GM20431 (cell line): ENCODE data around the gene TRPM1.

Experiments
- in situ Hi-C: fragments of 300-500 bp; cut with MseI, MboI; formaldehyde crosslinking; loops from one replicate; pipeline ENCODE4 v1.15.0; 2020; ENCODE audit warnings: low sequenced_read_pairs; ENCODE audit not compliant: unreplicated experiment

Gene TRPM1

DNA sequence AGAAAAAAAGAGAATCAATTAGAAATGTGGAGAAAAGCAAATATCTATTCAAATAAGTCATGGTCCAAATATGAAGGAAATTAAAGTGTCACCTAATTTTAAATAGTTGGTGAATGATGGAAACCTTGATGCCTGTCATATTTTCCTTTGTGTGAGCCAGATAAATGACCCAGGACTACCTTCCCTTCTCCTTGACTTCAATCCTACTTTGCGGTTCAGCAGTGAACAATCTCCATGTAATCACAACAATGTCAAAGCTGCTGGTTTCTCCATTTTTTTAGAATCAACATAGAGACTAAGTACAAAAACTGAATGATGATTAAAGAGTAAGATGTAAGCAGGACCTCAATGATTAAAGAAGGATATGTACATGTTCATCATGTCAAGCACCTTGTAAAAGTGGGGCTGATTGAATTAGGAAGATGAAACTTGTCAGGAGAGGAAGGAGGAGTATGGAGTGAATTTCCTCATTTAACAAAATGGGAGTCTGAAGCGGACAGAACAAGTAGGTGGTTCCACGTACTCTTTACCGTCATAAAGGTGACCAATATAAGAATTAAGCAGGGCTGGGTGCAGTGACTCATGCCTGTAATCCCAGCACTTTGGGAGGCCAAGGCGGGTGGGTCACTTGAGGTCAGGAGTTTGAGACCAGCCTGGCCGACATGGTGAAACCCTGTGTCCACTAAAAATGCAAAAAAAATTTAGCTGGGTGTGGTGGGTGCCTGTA lies 43.1 kb downstream of the TRPM1 start:
- in situ Hi-C loops: no loop called here

DNA sequence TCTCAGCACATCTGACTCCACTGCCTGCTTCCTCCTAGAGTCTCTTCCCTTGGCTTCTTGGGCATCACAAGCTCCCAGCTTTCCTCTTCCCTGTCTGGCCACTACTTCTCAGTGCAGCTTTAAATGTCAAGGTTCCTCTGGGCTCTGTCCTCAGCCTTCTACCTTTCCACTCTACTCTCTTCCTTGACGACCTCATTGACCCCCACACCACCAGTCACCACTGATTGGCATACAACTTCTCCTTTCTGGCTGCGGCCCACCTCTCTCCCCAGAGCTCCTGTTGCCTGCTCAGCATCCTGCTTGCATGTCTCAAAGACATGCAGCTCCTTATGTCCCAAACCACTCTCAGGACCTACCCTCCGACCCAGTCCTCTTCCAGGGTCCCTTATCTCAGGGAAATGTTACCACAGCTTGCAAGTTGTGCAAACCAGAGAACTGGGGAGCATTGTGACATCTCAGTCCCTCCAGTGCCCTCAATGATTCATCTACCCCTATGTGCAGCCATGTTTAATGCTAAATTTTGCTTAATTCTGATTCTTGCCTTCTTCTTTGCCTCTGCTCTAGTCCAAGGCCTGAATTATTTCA lies 49.9 kb downstream of the TRPM1 start:
- in situ Hi-C loops: no loop called here

DNA sequence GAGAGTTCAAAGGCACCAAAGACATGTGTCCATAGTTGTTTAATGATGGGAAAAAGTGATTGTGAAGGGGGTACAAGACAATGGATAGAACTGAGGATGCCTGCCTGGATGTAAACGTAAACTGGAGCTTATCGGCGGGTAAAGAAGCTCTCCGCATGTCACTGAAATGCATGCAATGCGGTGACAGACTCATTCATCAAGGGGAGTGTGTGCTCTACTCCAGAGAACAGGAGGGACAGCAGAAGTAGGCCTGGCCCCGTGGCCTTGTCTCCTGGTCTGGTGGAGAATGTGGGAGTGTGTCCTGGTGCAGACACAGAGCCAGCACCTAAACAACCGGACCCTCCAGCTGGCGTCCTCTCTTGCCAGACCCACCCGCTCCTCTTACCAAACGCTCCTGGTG lies 50.6 kb downstream of the TRPM1 start:
- in situ Hi-C loops: no loop called here

DNA sequence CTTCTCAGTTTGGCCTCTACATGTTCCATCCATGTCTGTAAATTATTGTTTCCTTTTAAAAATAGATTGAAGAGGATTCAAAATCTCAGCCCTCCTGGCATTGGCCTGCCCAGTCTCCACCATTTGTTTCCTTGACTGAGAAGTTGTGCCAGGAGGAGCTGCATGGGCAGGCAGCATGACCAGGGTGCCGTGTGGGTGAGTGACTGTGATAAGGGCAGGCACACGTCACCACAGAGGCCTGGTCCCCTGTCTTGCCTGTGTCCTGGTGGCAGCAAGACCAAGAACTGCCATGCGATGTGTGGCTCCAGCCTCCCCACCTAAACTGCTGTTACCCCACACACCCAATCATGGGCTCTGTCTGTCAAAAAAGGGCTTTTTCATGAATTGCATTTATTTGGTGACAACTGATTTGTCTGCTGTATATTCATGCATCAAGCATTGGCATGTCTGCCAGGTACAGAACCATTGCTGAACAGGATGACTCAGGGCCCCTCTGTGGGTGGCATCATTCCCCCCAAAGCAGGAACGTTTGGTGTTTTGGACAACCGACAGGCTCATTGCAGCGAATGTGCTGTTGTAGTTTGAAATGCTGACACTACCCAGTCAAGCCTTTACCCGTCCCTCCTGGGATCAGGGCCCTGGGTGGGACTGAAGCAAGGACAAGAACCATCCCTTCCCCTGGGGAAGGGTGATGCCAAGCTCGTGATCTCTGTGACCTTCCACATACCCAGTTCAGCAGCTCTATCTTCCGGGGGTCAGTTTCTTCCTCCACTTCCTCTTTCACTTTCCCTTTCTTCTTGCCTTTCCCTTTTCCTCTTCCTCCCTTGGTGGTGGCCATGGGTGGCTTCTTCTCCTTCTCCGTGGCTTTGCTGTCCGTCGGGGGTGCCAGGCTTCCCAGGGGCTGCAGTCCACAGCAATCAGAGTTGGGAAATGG lies 51.6 kb downstream of the TRPM1 start:
- in situ Hi-C loops: no loop called here

DNA sequence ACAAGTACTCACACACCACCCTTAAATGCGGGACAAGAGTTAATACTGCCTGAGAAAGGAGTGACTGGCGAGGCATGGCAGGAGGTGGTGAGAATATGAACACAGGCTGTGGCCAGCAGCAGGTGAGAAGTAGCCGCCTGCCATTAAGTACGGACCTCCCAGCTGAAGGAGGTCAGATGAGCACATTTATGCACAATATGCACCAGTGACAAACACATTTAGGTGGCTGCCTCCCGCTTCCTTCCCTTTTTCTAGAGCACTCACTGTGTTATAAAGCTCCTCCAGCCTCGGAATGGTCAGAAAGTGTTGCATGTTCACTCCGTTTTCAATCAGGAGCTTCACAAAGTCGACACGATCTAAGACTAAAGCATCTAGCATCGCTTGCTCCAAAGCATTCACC lies 52.4 kb downstream of the TRPM1 start:
- in situ Hi-C loops: no loop called here

DNA sequence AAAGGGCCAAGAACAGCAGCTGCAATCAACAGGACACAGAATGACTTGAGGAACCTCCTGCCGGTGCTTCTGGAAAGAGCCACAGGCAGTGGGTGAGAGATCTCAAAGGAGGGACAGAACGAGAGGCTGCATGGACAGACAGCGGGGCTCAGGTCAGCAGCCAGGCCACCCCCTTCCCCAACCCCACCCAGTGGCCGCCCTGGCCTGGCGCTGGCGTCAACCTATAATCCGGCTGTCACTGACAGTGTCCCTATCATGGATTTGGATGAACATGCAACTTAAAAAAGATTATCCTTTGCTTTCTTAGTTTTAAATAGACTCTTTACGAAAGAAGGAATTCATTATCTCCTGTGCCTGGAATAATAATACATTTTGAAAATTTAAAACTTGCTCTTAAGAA lies 54.1 kb downstream of the TRPM1 start:
- in situ Hi-C loops: no loop called here

DNA sequence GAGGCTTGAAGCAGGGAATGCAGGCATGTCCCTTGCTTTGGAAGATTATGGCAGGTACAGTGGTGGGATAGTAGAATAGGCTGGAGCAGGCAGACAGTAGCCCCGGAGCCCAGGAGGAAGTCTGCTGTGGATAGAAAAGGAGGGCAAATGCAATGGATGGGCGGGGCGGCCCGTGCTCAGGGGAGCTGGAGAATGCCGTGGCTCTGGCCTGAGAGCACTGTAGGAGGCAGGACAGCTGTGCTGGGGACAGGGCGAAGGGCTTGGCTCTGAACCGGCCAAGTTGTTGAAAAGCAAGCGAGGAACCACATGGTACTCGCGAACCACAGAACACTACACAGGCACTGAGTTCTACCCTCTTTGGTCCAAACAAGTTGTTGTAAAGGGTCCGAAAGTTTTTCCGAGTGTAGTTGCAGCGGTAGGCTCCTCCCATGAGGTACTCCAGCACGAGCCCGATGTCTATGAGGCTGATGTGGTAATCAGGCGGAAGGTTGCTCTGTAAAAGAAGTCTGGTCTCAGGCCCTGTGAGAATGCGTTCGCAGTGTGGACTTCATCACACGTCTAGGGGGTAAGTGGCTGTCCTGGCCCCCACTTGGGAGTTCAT lies 54.7 kb downstream of the TRPM1 start:
- in situ Hi-C loops: no loop called here

DNA sequence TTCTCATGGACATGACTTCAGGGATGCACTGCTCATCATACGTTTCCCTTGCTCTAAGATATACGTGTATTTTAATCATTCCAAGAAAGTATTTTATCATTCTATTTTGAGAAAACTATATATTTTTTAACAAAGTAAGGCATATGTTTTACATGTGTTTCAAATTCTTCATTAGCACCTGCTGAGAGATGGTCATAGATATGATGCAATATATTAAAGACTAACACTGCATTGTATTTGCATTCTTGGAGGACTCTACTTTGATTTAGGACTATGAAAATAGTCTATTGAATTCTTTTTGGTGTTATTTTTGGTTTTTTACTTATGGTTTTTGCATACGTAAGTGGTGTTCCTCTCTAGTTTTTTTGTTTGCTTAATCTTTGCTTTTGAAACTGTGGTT lies 55.9 kb downstream of the TRPM1 start:
- in situ Hi-C loops: no loop called here

DNA sequence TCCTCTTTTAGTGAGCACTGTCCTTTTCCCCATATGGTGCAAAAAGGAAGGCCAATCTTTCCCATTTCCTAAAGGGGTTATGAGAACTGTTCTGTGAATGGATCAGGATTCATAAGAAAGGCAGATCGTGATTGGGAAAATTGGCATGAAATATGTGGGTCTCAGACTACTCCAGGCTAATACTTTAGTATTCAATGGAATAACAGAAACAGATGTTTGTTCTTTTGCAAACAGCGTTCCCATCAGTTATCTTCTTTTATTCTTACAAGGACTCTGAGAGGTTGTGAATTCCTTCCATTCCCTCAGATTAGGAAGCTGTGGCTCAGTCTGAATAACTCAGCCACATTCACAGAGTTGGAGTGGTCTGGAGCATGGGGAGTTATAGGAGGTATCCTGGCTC lies 58.8 kb downstream of the TRPM1 start:
- in situ Hi-C loops: no loop called here

DNA sequence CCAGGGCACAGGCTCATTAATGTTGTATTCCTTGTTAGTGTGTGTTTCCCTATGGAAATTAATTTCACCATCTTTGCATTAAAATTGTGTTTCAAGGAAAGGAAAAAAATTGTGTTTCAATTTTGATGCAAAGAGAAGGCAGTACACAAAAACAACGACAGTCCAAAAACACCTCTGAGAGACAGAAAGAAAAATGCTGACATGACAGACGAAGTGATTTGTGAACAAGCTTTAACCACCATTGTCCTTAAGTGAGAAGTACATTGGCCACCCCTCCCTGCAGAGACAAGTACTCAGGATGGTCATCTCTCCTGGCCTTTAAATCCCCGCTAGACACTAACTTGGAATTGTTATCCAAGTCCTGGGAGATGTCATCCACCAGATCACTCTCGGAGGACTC lies 59.9 kb downstream of the TRPM1 start:
- in situ Hi-C loops: no loop called here

DNA sequence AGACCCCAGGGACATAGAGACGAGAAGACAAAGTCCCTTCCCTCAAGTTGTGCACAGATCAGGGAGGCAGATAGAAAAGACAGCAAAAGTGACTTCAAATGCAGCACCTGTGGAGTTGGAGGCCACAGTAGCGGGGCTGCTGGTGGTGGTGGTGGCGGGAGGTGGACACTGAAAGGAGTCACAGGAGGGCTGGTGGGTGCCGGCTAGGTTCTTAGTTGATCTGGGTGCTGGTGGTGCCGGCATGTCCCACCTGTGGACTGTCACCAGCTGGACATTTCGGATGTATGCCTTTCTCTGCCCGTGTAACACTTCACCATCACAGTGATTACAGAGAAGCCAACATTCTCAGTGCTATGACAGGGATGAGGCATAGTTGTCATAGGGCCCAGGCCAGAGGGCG lies 60.9 kb downstream of the TRPM1 start:
- in situ Hi-C loops: no loop called here

DNA sequence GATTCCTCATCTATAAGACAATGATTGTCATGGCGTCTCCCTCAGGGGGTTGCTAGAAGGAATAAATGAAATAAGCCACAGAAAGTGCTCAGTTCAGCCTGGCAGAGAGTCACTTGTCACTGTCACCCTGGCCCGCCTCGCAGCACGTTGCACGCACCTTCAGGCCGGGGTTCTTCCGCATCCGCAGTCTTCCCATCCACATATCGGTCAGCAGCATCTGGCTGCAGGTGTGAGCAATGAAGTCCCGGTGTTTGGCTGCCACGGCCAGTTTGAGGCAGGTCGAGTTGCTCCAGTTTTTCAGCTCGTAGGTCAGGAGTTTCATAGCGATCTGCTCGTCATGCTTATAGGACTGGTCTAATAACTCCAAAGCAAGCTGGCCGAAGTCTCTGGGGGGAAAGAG lies 61.6 kb downstream of the TRPM1 start:
- in situ Hi-C loops: no loop called here

DNA sequence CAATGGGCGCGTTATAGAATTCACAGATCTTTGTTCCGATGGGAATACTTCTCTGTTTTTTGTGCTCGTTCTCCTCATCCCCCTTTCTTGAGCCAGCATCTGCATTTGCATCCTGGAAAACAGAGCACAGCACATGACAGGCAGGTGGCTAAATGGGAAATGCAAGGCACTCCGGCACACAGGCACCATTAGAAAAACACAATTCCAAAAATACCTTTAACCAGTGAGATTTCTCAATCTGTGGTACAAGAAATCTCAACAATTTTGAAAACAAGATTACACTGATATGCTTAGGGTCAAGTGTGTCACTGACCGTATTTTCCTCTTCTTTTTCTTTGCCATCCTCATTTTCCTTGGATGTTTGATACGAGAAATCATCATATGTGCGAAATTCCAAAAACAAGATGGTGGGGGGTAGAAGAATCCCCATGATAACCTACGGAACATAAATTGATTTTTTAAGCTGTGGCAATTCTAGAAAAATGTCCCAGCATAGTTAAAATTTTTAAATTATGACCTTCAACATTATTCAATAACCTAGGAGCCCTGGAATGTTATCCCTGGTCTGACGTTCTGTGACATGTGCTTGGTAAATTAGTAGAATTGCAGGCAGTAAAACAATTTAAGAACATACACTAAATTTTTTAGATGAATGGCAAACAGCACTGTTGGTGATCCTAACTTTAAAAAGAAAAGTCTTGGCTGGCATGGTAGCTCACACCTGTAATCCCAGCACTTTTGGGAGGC lies 63.6 kb downstream of the TRPM1 start:
- in situ Hi-C loops: no loop called here

DNA sequence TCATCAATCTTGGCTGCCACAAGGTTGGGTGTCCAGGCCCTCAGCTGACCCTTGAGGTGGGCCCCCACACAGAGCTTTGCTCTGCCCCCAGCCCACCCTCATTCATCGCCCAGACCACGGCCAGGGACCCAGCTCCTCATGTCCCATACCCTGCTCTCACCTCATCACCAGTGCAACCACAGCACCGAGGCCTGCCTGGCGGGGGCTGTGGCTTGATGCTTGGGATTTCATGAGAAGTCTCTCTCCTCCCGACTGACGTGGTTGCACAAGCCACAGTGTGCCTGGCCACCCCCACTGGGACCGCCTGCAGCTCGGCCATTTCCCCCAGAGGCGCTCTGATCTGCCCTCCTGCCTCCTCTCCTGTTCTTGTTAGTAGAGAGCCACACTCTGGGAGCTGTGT lies 64.7 kb downstream of the TRPM1 start:
- in situ Hi-C loops: no loop called here

DNA sequence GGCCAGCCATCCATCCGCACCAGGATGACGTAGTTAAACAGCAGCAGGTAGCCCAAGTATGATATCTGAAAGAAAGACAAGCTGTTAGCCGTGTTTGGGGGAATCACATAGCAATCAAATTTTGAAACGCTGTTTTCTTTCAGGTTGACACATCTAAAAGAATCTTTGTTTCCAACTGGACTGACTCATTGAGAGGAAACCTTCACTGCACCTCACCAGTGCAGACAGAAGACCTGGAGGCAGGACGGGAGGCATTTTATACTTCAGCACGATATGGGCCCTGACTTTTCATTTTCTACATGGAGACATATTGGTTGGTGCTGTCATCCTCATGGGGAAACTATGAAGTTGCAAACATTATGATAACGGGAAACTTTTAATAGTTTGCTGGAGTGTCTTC lies 65.9 kb downstream of the TRPM1 start:
- in situ Hi-C loops: no loop called here

DNA sequence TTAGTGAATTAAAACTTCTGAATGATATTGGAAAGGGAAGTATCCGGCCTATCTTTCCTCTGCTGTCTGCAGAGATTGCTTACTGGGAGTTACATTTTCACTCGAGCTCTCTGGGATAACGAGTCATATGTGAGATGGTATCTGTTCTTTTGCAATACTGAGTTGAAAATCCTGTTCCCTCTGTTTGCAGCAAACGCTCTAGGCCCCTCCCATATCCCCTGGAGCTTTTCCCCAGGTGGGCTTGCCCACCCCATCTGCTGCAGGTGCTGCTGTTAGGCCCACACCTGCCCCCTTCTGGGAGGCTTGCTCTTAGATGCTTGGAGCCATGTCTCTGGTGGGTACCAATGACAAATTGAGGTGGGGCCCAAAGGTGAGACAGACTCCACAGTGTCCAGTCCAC lies 67.4 kb downstream of the TRPM1 start:
- in situ Hi-C loops: no loop called here

DNA sequence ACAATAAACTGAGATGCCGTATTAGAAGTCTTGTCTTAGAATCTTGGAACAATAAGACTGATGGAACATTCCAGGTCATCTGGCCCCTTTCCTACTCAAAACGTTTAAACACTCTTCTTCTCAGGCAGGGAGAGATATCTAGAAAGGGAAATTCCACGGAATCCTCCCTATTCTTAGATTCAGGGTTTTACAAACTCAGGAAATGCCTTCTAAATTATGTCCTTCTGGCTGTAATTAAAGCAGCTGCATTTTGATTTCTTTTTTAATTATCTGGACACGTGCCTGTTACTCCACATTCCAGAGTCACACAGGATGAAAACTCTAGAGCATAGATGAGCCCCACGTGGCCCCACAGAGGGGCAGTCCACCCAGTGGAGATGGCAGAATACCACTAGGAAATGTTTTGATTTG lies 68.6 kb downstream of the TRPM1 start:
- in situ Hi-C loops: no loop called here

DNA sequence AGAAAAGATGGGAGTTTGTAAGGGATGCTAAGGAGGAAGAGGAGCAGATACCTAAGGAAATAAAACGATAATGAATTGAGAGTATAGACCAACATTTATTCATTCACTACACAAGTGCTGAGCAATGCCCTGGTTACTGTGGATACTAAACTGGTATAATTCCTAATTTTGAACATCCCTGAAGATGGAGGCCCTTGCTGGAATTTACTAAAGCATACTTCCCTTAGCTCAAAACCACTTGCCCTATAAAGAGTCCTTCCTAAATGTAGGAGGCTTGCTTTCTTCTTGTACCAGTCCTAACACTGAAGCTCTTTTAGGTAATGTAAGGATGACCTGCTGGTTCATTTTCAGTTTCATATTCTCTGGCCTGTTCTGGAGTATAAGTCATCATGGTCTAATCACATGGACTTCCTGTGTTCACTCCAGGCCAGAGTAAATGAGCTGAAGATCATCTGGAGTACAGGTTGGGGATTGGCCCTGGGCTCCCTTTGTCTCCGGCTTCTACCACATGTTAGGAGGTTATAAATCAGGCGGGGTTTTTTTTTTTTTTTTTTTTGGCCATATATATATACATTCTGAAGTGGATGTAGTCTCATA lies 70.0 kb downstream of the TRPM1 start:
- in situ Hi-C loops: no loop called here

DNA sequence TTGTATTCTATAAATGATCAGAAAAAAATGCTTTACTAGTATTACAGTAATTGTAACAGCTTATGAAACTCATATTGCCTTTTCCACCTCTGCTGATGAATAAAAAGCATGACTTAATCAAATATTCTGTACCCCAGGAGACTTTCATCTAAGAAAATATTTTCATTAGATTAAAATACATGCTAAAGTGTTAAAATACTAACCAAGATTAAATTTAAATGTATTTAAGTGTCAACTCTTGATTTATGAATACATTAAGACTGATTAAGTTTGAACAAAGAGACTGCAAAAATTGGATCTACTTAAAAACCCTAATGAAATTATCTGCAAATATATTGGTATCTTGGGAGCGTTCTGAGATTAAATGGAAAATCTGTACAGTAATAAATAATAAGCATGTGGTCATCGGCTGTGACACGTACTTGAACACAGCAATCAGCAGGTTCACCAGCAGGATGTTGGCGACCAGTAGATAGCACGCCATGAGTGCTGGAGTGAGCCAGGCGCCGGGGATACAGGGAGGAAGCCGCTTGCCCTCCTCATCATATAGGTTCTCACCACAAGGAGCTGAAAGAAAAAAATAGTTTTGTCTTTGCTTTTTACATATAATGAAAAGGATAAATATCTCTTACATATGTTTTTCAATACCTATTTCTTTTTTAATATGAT lies 73.5 kb downstream of the TRPM1 start:
- in situ Hi-C loops: no loop called here
